Astrocyte (in vitro differentiated cells and primary cell): Measurements from ENCODE around the gene PRKG1.

Source experiments
- CTCF ChIP-seq: IDR thresholded peaks from 2 replicates; pipeline ENCODE4 v1.5.1; 2011; ENCODE audit warnings: low read depth, mild to moderate bottlenecking, inconsistent platforms, low read length, moderate library complexity; ENCODE audit not compliant: insufficient read depth
- EZH2 ChIP-seq: IDR thresholded peaks from 2 replicates; pipeline ENCODE4 v1.6.1; 2012; ENCODE audit warnings: mild to moderate bottlenecking, low read length, inconsistent platforms; ENCODE audit not compliant: insufficient read depth

GRCh38 chr10:51045871-51046270 lies 28.4 kb upstream of the PRKG1 start:
- TF ChIP-seq EZH2 = no peak
- no peak for TF ChIP-seq CTCF
